A673 (cell line): Measurements from ENCODE around the gene CIBAR2. TPM values are rescaled to one million over a fixed set of nuclear protein-coding genes. Genes with fewer than 3 reads are reported as not detected.

Source experiments
- BruUV-seq: library from RNA; stranded (reverse); fragments of 400-500 nt; replicated peaks from 2 replicates; lab custom pipeline; 2021; lab: Mats Ljungman, UMichigan
- CTCF ChIA-PET: fragments of 300-600 bp; sonication (Branson Sonifier 250); formaldehyde crosslinking; loops from one replicate; lab custom pipeline; 2022; ENCODE audit warnings: antibody characterized with exemption; lab: Charles Lee
- POLR2A ChIA-PET: fragments of 300-600 bp; sonication (Branson Sonifier 250); formaldehyde crosslinking; loops from one replicate; lab custom pipeline; 2022; ENCODE audit warnings: antibody characterized with exemption; ENCODE audit not compliant: low non-redundant PET; lab: Charles Lee
- DNase-seq: peaks from one replicate; pipeline ENCODE4 v3.0.0-alpha.2; 2015; ENCODE audit warnings: low spot score
- H3K27ac ChIP-seq: fragments of 200-600 bp; sonication (generic); 2 replicates; pipeline ENCODE4 v1.5.1; 2016; ENCODE audit warnings: mixed run types, low read depth, mild to moderate bottlenecking, mixed read lengths, antibody characterized with exemption, low read length; ENCODE audit not compliant: poor library complexity, severe bottlenecking
- H3K27me3 ChIP-seq: fragments of 200-600 bp; sonication (generic); replicated peaks from 2 replicates; pipeline ENCODE4 v1.6.1; 2017; ENCODE audit warnings: mixed run types, low read depth, mild to moderate bottlenecking, mixed read lengths, antibody characterized with exemption, low read length; ENCODE audit not compliant: insufficient read depth, poor library complexity
- H3K36me3 ChIP-seq: fragments of 200-600 bp; sonication (generic); 2 replicates; pipeline ENCODE4 v1.6.1; 2016; ENCODE audit warnings: mixed run types, mild to moderate bottlenecking, mixed read lengths, antibody characterized with exemption, low read length; ENCODE audit not compliant: insufficient read depth, poor library complexity, severe bottlenecking
- H3K4me1 ChIP-seq: fragments of 200-600 bp; sonication (generic); 2 replicates; pipeline ENCODE4 v1.6.1; 2017; ENCODE audit warnings: mixed run types, mild to moderate bottlenecking, mixed read lengths, antibody characterized with exemption, low read length; ENCODE audit not compliant: insufficient read depth, poor library complexity, severe bottlenecking
- H3K4me3 ChIP-seq: fragments of 200-600 bp; sonication (generic); 2 replicates; pipeline ENCODE4 v1.5.1; 2016; ENCODE audit warnings: low read depth, mixed run types, mild to moderate bottlenecking, mixed read lengths, low read length; ENCODE audit not compliant: poor library complexity, severe bottlenecking
- H3K9me3 ChIP-seq: fragments of 200-600 bp; sonication (generic); 2 replicates; pipeline ENCODE4 v1.6.1; 2016; ENCODE audit warnings: mixed run types, low read depth, mild to moderate bottlenecking, mixed read lengths, antibody characterized with exemption, low read length; ENCODE audit not compliant: poor library complexity, severe bottlenecking
- EZH2 ChIP-seq: fragments of 200-600 bp; sonication (generic); IDR thresholded peaks from 2 replicates; pipeline ENCODE4 v1.6.1; 2017; ENCODE audit warnings: borderline replicate concordance, low read depth, mild to moderate bottlenecking, mixed read lengths, antibody characterized with exemption, low read length; ENCODE audit not compliant: poor library complexity, severe bottlenecking
- intact Hi-C: fragments of 100-400 bp; cut with micrococcal nuclease; formaldehyde crosslinking; loops from one replicate; pipeline ENCODE4 v1.10.0; 2022; ENCODE audit not compliant: unreplicated experiment
- total RNA-seq: library from RNA; stranded (reverse); gene quantifications from 2 replicates; pipeline ENCODE4 v1.2.3, GENCODE V29; 2021
- TF ChIP-seq, protein P1 (sequence below): fragments of 300-800, 200-600 bp; sonication (generic); conservative IDR thresholded peaks from 2 replicates; pipeline ENCODE4 v1.5.1; 2017; ENCODE audit warnings: low read depth, mild to moderate bottlenecking, antibody characterized with exemption, low read length, moderate library complexity, mixed read lengths

CIBAR2 gene
- total RNA-seq, 1 experiment from 2014 or later = not detected

DNA sequence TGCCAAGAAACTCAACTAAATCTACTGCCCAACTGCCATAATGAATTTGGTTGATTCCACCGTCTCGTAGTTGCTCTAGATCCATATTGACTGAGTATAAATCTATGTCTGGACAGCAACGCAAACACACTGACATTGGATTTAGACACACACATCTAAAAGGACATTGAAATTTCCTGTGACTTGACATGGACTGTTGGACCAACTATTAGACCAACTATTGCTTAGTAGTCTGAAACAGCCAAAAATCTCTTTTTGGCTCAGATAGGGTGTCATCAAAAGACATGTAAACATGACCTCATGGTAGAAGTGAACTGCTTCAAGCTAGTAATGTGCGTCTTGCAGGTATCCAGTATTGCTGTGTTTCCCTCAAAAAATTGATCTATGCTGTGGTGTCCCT is 53.4 kb downstream of the CIBAR2 start:
- H3K4me3 ChIP-seq = no peak overlapping the region
- ChIA-PET POLR2A (no interaction called here), CTCF (no interaction called here)
- TF ChIP-seq, protein P1, sequence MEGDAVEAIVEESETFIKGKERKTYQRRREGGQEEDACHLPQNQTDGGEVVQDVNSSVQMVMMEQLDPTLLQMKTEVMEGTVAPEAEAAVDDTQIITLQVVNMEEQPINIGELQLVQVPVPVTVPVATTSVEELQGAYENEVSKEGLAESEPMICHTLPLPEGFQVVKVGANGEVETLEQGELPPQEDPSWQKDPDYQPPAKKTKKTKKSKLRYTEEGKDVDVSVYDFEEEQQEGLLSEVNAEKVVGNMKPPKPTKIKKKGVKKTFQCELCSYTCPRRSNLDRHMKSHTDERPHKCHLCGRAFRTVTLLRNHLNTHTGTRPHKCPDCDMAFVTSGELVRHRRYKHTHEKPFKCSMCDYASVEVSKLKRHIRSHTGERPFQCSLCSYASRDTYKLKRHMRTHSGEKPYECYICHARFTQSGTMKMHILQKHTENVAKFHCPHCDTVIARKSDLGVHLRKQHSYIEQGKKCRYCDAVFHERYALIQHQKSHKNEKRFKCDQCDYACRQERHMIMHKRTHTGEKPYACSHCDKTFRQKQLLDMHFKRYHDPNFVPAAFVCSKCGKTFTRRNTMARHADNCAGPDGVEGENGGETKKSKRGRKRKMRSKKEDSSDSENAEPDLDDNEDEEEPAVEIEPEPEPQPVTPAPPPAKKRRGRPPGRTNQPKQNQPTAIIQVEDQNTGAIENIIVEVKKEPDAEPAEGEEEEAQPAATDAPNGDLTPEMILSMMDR = no peak
- TF ChIP-seq EZH2 = no peak
- H3K4me1 ChIP-seq = no peaks in the 10 kb centered on the region
- DNase-seq = no peak
- H3K27me3 ChIP-seq = no peaks in the 10 kb centered on the region
- no peak overlapping the region for H3K27ac ChIP-seq
- H3K36me3 ChIP-seq = no peaks in the 10 kb centered on the region
- no peaks in the 10 kb centered on the region for H3K9me3 ChIP-seq
- BruUV-seq = no TSS peak
- intact Hi-C loops = no loop called here

DNA sequence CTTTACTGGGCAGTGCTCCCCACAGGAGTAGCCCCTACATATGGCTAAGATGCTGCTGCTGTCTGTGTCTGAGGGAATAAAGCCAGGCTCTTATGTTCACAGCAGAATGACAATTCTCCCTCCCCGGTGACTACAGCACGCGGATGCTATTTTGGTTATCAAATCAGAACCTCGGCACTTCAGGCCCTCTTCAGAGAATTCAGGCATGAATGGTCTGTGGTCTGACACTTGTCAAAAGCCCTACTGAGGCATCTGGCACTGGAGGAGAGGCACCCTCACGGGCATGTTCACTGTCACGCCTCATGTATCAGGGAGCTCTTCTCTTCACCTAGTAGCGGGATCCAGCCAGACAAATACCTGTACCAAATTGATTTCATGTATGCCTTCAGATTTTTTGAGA is 54.3 kb downstream of the CIBAR2 start:
- no peak for DNase-seq
- Histone ChIP-seq H3K4me1 (no peaks in the 10 kb centered on the region), H3K36me3 (no peaks in the 10 kb centered on the region), H3K9me3 (no peaks in the 10 kb centered on the region), H3K27me3 (no peaks in the 10 kb centered on the region), H3K27ac (no peak overlapping the region), H3K4me3 (no peak overlapping the region)
- TF ChIP-seq, protein P1 = no peak
- TF ChIP-seq EZH2 = no peak
- ChIA-PET CTCF (no interaction called here), POLR2A (no interaction called here)
- no TSS peak for BruUV-seq
- intact Hi-C loops = no loop called here

DNA sequence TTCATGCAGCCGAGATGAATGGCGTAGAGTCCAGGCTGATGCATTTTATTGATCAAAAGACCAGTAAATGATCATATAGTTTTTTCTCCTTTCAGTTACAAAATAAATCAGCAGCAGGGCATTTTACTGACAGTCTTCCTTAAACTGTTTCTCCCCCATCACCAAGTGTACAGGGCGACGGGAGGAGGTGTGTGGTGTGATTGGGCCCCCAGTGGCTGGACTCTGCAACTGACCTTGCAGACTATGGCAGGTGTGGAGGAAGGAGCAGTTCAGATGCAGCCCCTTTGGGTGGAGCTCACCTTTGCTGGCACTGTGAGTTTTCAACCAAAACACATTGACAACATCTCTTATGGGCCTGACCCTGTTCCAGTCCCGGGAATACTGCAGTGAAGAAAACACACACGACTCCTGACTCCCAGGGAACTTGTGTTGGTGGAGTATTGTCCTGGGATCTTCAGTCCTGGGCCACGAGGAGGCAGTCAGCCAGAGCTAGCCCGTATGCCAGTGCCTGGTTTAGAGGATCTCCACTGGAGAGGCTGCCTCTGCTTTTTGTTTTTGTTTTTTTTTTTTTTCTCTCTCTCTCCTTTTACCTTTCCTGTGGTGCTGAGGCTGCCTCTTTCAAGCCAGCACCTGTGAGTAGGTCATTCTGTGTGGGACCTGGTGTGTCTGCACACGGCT is 54.9 kb downstream of the CIBAR2 start:
- no peaks in the 10 kb centered on the region for H3K27me3 ChIP-seq
- ChIA-PET CTCF (no interaction called here), POLR2A (no interaction called here)
- BruUV-seq = no TSS peak
- no peaks in the 10 kb centered on the region for H3K4me1 ChIP-seq
- no peaks in the 10 kb centered on the region for H3K36me3 ChIP-seq
- H3K27ac ChIP-seq = no peak overlapping the region
- intact Hi-C loops = no loop called here
- H3K9me3 ChIP-seq = no peaks in the 10 kb centered on the region
- TF ChIP-seq, protein P1 = no peak
- TF ChIP-seq EZH2 = no peak
- DNase-seq = no peak
- H3K4me3 ChIP-seq = no peak overlapping the region
